Measurements from ENCODE around the gene GMPPB.
"Not testable (repeated sequence)": the region's sequence is repeated elsewhere in the genome, so short reads cannot be mapped to it uniquely, and the experiment has no call there.

Gene GMPPB

DNA sequence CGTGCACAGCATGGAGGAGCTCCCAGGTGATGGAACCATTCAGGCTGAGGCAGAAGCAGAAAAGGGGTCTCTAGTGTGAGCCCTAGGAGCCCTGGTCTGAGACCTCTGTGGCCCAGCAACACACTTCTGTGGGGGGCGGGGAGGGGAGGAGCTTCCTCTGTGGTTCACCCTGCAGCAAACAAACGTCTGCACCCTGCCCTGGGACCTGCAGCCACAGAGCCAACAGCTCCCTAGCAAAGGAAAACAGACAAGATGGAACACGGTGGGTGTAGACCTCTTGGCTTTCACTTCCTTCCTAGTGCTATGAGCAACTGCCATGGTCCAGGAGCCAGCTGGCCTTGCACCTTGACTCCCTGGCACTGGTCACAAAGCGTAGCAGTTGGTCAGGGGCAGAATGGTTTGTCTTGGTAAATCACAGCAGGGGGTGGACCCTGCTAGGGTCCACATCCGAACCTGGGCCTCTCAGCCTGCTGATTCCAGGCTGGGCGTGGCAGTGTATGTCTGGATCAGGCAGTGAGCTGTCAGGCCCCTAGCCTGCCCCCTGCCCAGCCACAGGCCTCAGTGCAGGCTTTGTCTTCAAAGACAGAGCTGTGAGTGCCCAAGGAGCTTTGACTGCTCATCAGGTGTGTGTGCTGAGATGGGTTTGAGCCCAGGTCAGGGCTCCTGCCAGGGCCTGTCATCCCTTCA lies 11.0 kb downstream of the GMPPB start:
- FAIRE-seq = no peak

DNA sequence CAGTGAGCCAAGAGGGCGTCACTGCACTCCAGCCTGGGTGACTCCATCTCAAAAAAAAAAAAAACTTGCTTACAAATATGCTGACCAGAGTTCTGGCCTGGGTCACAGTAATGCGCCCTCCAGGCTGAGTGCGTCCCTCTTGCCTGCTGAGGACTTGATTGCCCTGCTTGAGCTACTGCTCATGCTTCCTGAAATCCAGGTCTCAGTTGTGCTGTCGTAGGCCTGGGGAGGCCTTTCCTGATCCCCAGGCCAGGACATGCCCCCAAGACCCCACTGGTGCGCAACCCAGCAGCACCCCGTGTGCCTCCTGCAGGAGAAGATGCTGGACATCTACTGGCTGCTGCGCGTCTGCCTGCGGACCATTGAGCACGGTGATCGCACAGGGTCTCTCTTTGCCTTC lies 11.6 kb downstream of the GMPPB start:
- FAIRE-seq = no peak

DNA sequence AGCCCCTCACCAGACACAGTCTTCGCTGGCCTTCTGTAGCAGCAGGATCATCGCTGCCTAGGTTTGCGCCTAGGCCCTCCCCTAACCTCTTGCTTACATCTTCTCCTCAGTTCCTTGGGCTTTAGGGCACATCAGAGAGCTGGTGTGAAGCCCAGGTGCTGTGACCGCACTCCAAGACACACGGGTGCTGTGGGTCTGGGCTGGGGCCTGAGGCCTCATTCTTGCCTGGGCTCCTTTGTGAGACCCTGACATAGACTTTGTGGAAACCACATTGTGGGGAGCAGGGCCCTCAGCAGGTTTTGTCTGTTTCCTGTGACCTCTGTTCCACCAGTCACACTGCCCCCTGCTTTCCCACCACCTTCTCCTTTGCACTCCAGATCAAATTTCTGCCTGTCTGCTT lies 12.3 kb downstream of the GMPPB start:
- FAIRE-seq = no peak

DNA sequence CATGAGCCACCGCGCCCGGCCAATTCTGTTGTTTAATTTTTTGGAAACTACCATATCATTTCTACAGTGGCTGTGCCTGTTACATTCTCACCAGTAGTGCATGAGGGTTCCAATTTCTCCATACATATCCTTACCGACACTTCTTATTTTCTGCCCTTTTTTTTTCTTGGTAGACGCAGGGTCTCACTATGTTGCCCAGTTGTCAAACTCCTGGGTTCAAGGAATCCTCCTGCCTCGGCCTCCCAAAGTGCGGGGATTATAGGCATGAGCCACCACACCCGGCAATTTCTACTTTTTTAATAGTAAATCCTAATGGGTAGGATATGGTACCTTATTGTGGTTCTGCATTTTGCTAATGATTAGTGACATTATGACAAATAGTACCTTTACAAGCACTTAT lies 13.9 kb downstream of the GMPPB start:
- no peak for FAIRE-seq

DNA sequence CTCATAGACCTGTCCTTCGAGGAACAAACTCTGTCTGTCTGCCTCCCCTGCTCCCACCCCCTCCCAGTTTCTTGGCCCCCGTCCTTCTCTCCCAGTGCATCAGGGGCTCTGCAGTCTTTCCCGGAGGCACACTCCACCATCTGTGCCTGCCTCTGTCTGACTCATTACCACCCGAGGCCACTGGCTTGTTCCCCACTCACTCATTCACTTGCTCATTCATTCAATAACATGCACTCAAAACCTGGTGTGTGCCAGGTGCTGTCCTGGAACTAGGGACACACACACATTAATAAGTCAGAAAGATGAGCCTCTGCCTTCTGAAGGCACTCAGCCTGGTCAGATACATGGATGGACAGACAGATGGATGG lies 16.7 kb downstream of the GMPPB start:
- FAIRE-seq = no peak

DNA sequence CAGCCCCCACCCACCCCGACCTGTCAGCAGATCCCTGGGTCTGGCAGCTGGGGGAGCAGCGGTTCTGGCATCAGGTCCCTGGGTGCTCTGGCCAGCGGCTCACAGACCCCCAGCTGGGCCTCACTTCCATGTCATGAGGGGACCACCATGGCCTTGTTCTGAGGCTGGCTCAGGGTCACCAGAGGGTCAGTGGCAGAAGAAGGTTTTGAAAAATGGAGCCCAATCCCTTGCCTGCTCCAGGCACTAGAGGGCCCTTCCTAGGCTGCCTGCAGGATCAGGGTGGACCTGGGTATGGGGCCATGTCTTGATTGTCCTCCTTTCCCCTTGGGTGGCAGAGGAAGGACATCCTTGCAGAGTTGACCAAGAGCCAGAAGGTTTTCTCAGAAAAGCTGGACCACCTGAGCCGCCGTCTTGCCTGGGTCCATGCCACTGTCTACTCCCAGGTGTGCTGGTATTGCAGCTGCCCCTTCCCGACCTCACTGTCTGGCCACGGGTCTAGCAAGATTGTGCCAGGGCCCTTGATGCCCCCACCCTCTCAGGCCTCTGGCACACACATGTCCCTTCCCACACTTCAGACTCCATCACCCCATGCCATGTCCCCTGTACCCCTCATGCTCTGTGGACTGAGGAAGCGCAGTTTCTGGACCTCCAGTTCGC lies 17.2 kb downstream of the GMPPB start:
- FAIRE-seq = no peak

DNA sequence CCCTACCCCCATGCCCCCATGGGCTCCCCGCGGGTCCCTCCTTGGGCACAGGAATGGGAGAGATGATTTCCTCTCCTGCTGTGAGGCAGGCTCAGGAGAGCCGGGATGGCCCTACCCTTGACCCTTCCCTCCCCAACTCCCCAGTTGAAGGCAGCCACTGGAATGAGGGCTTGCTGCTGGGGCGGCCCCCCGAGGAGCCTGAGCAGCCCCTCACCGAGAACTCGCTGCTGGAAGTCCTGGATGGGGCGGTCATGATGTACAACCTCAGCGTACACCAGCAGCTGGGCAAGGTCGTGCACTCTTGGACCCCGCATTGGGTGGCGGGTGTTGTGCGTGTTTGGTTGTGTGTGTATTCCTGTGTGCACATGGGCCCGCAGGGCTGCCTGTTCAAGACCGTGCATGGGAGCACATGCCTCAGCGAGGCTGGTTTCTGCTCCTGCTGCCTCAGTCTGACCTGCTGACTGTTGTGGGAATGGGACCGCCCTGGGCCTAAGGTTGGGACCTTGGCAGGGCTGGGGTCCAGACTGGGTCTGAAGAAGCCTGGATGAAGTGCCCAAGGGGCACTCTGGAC lies 18.3 kb downstream of the GMPPB start:
- no peak for FAIRE-seq

DNA sequence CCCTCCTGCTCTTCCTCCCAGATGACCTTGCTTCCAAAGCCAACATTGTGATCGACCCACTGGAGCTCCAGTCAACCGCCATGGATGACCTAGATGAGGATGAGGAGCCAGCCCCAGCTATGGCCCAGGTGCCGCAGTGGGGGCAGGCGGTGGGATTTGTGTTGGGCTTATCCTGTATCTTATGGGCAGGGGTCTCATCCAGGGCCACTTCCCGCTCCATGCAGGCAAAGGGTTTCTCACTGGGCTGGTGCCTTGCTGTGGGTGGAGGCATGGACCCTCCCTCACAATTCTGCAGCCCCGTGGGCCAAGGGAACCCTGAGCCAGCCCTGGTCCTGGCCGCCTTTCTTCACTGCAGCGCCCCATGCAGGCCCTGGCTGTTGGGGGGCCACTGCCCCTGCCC lies 19.1 kb downstream of the GMPPB start:
- no peak for FAIRE-seq

DNA sequence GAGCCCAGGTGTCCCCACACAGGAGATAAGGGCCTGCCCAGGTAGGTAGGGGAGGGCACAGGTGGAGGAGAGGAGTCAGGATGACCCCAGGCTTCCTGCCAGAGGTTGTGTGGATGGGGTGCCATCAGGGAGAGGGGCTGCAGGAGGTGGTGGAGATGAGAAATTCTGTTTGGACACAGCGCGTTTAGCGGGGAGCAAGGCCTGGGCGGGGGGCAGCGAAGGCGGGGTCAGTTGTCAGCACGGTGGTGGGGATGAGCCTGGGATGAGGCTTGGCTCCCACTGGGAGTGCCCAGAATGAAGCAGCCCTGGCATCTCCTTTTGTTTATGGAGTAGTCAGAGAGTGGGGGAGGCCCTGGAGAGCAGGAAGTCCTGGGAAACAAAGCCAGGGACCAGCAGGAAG lies 19.8 kb downstream of the GMPPB start:
- no peak for FAIRE-seq

DNA sequence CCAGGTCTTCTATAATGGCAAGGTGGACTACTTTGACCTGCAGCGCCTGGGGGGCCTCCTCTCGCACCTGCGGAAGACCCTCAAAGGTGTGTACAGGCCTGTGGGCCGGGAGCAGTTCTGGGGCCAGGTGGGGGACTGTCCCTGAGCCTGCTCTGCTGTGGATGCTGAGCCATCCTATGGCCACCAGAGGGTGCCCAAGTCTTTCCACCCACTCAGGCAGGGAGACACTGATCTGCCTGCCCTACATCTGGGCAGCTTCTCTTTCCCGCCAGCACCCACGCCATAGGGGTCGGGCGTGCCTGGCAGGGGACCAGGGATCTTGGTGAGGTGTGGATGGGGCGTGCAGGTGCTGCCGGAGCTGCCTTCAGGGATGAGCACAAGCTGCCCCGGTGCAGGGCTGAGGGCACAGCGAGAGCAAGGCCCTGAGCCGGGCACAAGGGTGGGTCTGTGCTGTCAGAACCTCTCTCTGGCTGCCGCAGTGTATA lies 20.3 kb downstream of the GMPPB start:
- no peak for FAIRE-seq

DNA sequence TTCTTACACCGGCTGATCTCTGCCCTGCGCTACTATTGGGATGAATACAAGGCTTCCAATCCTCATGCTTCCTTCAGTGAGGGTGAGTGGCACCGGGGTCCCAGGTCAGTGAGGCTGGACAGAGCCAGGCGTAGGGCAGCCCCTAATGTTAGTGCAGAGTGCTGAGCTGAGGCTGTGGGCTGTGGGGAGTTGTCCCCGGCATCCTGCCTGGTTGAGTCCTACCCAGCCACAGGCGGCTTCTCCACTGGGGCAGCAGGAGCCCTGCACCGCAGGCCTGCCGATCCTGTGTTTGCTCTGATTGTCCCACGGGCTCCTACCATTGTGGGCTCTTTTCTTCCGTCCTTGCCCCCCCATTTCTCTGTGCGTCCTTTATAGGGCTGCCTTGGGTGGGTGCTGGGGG lies 21.1 kb downstream of the GMPPB start:
- no peak for FAIRE-seq

DNA sequence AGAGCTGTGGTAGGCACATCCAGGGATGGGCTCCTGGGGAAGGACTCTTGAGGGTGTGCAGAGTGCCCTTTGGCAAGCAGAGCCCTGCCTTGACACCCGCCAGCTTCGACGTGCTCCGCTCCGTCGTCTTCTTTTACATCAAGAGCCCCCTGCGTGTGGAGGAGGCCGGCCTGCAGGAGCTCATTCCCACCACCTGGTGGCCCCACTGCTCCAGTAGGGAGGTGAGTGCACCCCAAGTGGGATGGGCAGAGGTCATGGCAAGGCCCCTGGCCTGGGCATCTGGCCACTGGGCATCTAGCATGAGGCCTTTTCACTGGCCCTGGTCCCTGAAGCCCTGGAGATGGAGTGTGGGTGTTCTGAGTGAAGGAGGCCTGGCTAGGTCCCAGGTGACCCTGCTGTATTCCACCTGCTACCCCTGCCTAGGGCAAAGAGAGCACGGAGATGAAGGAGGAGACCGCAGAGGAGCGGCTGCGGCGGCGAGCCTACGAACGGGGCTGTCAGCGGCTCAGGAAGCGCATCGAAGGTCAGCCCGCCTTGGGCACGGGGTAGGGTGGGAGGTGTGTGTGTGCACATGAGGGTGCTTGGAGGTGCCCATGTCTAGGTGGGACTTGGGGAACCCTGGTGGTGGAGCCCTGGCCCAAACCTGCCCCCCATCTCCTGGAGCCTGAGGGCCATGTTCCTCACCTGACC lies 22.2 kb downstream of the GMPPB start:
- no peak for FAIRE-seq

DNA sequence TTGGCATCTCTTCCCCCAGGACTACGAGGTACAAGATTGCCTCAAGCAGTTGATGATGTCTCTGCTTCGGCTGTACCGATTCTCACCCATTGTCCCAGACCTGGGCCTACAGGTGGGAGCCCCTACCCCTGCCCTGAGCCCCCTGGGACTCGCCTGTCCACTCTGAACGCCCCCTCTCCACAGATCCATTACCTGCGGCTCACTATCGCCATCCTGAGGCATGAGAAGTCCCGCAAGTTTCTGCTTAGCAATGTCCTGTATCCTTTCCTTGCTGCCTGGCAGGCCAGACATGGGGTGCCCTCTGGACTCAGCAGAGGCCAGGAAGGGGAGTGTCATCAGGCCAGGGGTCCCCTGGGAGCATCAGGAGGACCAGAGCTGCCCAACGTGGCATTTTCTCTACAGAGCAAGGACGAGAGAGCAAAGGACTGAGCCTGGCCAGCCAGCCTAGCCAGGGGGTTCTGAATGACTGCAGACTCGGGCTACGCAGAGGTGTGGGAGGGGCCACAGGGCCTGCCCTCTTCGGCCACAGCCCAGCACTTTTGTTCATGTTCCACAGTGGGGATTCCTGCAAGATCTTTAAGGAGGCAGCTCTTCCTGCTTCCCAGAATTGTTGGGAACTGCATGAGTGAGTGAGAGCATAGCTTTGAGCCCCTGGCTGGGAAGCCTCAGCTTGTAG lies 23.2 kb downstream of the GMPPB start:
- no peak for FAIRE-seq

DNA sequence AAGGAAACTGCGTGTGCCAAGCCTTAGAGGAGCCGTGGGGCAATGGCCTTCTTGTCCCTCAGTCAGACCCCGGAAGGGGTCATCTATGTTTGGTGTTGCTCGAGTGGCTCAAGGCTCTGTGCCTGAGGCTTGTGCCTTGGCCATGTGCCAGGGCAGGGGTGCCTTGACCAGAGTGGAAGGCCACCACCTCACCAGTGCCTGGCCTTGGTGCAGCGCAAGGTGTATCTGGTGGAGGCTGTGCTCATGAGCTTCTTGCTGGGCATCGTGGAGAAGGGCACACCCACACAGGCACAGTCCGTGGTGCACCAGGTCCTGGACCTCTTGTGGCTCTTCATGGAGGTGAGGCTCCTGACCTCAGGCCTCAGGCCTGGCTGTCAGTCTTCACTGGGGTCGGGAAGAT lies 23.7 kb downstream of the GMPPB start:
- FAIRE-seq = no peak

DNA sequence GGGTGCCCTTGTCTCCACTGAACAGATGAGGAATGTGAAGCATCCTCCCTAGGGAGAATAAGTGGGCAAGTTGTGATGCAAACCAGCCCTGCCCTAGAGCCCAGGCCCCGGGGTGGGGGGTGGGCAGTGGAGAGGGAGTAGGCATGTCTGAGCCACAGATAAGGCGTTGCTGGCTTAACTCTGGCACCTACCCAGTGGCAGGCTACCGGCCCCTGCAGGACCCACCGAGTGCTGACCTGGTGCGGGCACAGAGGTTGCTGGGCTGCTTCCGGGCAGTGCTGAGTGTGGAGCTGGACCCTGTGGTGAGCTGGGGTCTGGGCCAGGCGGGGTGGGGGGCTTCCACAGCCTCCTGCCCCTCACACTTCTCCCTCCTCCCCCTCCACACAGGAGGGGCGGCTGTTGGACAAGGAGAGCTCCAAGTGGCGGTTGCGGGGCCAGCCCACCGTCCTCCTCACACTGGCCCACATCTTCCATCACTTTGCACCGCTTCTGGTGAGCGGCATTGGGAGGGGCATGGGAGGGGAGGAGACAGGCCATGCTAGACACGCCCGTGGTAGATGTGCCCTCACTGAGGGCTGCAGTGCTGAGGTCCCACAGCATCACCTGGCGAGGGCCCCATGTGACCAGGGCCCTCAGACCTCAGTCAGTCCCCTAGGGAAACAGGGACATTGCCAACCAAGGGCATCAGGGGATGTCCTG lies 24.3 kb downstream of the GMPPB start:
- no peak for FAIRE-seq

DNA sequence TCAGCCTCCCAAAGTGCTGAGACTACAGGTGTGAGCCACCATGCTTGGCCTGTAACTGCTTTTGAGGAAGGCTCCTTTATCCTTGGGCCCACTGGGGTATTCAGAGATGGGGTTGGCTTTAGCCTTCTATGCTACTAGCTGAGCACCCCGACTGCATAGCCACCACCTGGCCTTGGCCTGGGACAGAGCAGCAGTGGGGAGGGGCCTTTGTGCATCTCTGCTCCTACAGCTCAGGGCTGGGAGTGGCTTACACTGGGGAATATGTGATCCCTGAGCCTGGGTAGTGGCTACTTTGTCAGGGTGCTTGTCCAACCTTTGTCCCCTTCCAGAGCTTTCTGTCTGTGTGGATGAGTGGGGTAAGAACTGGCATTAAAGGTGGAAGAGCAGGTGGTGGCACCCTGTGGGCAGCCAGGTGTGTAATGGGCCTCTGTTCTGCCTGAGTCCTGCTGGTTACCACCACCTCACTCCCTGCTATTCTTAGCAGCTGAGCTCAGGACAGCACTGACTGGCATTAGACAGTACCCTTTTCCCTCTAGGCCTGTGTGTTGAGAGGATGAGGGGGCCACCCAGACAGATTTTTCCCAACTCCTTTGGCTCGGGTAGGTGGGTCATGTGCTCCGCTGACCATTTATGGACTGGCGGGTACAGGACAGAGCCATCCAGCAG lies 28.3 kb downstream of the GMPPB start:
- FAIRE-seq = not testable (repeated sequence)

DNA sequence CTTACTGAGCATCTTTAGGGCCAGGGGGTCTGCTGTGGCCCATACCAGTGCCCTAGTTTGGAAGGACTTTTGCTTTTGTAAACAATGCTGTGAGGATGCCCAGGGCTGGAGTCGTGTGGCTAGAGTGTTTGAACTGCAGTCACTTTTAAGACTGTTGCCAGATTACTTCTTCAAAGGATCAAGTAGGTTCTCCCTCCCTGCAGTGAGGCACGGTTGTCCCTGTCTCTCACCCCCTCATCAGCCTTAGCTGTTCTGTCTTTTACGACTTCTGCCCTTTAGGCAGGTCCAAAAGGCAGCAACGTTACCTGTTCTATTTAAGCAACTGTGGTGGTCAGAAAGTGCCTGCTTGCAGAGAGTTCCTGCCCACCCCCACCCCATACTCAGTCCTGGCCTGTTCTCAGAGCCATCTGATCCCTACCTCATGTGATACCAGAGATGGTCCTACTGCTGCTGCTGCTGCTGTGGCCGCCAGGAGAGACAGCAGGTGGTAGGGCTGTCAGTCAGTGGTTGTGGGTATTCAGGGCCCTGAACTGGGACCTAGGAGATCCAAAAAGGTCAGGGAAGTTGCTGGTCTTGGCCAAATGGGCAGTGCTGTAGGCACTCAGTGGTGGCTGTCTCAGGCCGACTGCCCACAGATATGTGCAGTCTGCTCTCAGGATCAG lies 29.2 kb downstream of the GMPPB start:
- not testable (repeated sequence) for FAIRE-seq

DNA sequence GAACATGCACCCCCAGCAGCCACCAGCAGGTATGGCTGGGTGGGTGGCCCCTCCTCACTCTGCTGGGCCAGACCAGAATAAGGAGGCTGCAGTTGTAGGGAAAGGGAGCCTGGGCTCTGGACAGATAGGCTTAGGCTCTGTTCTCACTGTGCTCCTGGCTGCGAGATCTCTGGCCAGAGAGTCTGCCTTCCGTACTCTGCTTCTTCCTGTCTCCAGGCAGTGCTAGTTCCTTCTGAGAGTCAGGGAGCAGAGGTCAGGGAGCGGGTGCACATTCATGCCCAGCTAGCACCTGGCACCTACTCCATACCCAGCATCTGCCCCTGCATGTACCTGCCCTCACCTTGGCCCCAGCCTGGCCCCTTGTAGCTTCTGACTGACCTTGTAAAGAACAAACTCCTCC lies 32.3 kb downstream of the GMPPB start:
- not testable (repeated sequence) for FAIRE-seq

DNA sequence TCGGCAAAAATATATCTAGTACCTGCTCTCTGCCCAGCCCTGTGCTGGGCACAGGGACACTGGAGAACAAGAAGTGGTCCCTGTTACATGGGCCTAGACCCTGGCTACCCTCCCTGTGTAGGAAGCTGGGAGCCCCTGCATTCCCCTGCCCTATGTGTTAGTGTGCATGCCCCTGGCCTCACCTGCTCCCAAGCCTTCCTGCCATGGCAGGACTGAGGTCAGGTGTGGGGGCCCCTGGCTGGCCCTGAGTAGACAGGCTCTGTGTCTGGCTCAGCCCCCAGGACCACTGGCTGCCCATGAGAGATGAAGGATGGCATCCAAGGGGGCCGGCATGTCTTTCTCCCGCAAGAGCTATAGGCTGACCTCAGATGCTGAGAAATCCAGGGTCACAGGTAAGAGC lies 32.9 kb downstream of the GMPPB start:
- not testable (repeated sequence) for FAIRE-seq

DNA sequence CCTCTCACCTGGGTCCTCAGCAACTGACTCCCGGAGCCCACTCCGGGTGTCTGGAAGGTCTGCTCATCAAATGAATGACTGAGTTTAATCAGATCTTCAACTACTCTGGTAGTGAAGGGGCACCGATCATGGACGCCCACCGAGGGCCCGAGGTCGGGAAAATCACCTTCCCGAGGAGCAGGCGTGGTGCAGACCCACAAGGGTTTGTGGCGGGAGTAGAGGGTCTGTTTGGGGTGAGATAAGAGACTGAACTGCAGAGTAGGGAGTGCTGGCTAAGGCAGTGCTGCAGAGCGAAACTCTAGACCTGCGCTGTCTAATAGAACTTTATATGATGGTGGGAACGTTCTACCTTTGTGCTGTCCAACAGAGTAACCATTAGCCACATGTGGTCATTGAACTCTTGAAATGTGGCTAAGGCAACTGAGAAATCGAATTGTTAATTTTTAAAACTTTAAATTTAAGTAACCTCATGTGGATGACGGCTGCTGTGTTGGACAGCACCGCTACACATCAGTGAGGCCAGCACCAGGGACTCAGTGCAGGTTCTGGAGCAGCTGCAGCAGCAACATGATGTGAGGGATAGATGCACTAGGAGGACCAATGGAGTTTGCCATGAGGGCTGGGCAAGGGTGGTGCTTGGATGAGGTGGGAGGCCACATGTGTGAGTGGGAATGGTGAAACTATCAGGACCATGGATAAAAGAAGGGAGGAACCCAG lies 33.7 kb downstream of the GMPPB start:
- not testable (repeated sequence) for FAIRE-seq

Measured in G401.6 (cell line).